Ishikawa (cell line): ENCODE results near the gene RABEP2.

Experiments used
- CREB1 ChIP-seq: IDR thresholded peaks from 2 replicates; pipeline ENCODE4 v1.6.1; 2012; ENCODE audit warnings: low read depth
- MAX ChIP-seq: IDR thresholded peaks from 2 replicates; pipeline ENCODE4 v1.6.1; 2012
- REST ChIP-seq: IDR thresholded peaks from 2 replicates; pipeline ENCODE4 v1.6.1; 2012; ENCODE audit warnings: low read depth, mild to moderate bottlenecking
- USF1 ChIP-seq: IDR thresholded peaks from 2 replicates; pipeline ENCODE4 v1.6.1; 2012

GRCh38 chr16:28865001-28865688 is 59.9 kb downstream of the RABEP2 start:
- TF ChIP-seq MAX, result no peak
- no peak for TF ChIP-seq USF1
- no peak for TF ChIP-seq REST
- TF ChIP-seq CREB1, result no peak
